ENCODE measurements around the gene SYT1. TPM values are rescaled to one million over a fixed set of nuclear protein-coding genes. Genes with fewer than 3 reads are reported as not detected.

The SYT1 gene
- total RNA-seq, 2 experiments from 2014 or later = not detected

DNA sequence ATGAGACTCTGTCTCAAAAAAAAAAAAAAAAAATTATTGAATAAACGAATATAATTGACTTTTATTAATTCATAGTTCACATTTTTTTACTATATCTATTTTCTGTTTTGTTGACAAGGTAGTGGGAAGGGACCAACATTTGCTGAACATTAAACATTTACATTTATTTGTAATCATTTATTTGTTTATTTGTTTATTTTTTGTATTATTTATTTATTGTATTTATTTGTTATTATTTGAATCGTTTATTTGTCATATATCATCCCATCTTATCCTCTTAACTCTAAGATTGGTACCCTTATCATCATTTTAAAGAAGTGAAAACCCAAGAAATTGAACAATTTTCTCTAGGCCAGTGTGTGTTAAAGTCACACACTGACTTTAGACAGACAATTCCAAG lies 101.5 kb downstream of the SYT1 start:
- DNase-seq (no peak), ATAC-seq (no peak)
- CTCF ChIA-PET = no interaction called here
- H3K27me3 Mint-ChIP-seq = no peaks in the 10 kb centered on the region
- peaks cover 14% of the 10 kb centered on the region for H3K9me3 Mint-ChIP-seq (ENCODE audit: low read depth)
- no peak overlapping the region for H3K27ac Mint-ChIP-seq
- no peaks in the 10 kb centered on the region for H3K36me3 Mint-ChIP-seq
- H3K4me1 Mint-ChIP-seq = no peaks in the 10 kb centered on the region
- H3K4me3 Mint-ChIP-seq = no peak overlapping the region

DNA sequence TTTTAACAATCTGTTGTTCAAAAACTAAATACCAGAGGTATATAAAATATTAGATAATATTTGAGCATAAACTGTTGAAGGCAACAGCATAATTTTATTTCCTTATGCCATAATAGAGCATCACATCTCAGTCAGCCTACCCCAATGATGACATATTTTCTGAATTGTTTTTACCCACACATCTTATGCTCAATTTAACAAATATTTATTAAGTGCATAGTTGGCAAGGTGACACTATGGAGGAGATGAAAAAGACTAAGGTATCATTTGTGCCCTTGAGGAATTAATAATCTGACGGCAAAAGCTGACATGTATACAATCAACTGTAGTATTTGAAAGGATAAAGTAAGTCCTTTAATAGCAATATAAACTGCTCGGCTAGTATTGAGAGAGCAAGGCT lies 102.4 kb downstream of the SYT1 start:
- Mint-ChIP-seq H3K36me3 (no peaks in the 10 kb centered on the region), H3K9me3 (ENCODE audit: low read depth) (peaks cover 10% of the 10 kb centered on the region), H3K4me1 (no peaks in the 10 kb centered on the region), H3K27me3 (no peaks in the 10 kb centered on the region), H3K4me3 (no peak overlapping the region), H3K27ac (no peak overlapping the region)
- CTCF ChIA-PET = no interaction called here
- ATAC-seq = no peak
- no peak for DNase-seq

DNA sequence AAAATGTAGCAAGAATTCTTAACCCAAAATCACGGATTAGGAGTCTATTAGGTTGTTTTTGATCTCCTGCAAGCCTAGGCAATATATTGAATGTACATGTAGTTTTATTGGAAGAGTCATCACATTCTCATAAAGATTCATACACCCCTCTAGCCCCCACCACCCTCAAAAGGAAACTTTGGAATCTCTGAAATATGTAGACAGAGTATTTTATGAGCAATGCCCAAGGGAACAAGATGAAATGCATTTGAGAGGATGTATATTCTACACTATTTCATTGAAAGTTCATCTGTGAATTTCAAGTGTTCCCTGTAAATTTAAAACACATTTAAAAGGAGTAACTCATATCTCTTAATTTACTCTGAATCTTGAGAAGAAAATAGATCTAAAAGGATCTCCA lies 103.7 kb downstream of the SYT1 start:
- DNase-seq = no peak
- H3K27me3 Mint-ChIP-seq = no peaks in the 10 kb centered on the region
- H3K4me1 Mint-ChIP-seq = no peaks in the 10 kb centered on the region
- CTCF ChIA-PET = no interaction called here
- H3K27ac Mint-ChIP-seq = no peak overlapping the region
- H3K36me3 Mint-ChIP-seq = no peaks in the 10 kb centered on the region
- peaks cover 10% of the 10 kb centered on the region for H3K9me3 Mint-ChIP-seq (ENCODE audit: low read depth)
- no peak overlapping the region for H3K4me3 Mint-ChIP-seq
- ATAC-seq = no peak

DNA sequence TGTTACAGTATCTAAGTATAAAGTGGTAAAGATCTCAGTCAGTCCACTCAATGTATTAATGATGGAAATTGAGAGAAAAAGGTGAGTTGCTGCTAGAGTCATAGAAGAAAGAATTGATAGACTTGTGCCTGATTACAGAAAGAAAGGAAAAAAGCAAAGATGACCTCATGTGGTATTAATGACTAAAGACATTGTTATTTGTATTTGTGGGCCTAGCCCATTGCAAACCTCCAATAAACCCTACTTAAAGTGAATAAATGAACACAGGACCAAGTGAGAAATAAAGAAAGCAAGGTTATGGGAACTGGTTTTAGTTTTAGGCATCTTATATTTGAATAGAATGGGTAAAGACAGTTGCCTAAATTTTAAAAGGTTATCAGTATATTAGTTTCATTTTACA lies 105.5 kb downstream of the SYT1 start:
- DNase-seq (no peak), ATAC-seq (no peak)
- Mint-ChIP-seq H3K4me1 (no peaks in the 10 kb centered on the region), H3K4me3 (no peak overlapping the region), H3K27me3 (no peaks in the 10 kb centered on the region), H3K36me3 (no peaks in the 10 kb centered on the region), H3K27ac (no peak overlapping the region), H3K9me3 (ENCODE audit: low read depth) (peaks cover 13% of the 10 kb centered on the region)
- CTCF ChIA-PET = no interaction called here

DNA sequence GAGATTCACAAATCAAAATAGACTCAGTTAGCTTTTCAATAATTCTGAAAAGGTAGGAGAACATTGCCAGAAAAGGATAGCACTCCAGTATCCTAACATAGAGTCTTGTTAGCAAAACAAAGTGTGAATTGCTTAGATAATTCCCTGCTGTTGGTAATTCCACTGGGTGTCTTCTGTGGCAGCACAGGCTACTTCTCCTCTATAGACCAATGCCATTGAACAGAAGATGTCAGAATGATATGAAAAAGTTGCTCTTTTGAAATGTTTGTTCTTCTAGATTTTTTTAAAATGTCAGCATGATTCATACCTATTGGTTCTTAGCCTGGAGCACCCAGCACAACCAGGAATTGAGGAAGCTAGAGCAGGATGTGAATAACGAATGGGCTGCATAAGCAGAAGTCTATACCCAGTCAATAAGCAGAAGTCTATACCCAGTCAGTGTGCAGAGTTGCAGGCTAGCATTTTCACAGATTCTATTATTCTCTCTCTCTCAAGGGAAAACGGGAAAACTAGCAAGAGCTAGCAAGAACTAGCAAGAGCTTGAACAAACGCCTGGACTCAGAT lies 112.8 kb downstream of the SYT1 start:
- Mint-ChIP-seq H3K9me3 (ENCODE audit: low read depth) (peaks cover 5% of the 10 kb centered on the region), H3K4me1 (no peaks in the 10 kb centered on the region), H3K27ac (no peak overlapping the region), H3K4me3 (no peak overlapping the region), H3K36me3 (no peaks in the 10 kb centered on the region), H3K27me3 (no peaks in the 10 kb centered on the region)
- DNase-seq (no peak), ATAC-seq (no peak)
- CTCF ChIA-PET = no interaction called here

DNA sequence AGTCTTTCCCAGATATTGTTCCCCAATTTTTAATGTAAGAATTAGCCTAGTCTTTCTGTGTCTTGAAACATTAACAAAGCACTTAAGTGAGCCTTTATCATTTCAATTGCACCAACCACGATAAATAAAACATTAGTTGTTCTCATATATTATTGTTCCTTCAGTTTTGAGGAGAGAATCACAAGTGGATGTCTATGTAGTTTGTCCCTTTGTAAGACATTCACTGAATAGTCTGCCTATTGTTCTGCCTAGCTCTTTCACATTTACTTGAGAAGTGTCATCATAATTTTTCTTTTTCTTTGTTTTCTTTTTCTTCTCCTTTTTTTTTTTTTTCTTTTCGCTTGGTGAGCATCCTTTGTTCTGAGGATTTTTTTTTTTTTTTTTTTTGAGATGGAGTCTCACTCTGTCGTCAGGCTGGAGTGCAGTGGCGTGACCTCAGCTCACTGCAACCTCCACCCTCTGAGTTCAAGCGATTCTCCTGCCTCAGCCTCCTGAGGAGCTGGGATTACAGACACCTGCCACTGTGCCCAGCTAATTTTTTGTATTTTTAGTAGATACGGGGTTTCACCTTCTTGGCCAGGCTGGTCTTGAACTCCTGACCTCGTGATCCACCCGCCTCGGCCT lies 129.7 kb downstream of the SYT1 start:
- H3K4me1 Mint-ChIP-seq = no peaks in the 10 kb centered on the region
- no peak for ATAC-seq
- H3K27ac Mint-ChIP-seq = no peak overlapping the region
- H3K4me3 Mint-ChIP-seq = no peak overlapping the region
- no peaks in the 10 kb centered on the region for H3K9me3 Mint-ChIP-seq (ENCODE audit: low read depth)
- DNase-seq = no peak
- H3K36me3 Mint-ChIP-seq = no peaks in the 10 kb centered on the region
- H3K27me3 Mint-ChIP-seq = no peaks in the 10 kb centered on the region
- CTCF ChIA-PET = no interaction called here

DNA sequence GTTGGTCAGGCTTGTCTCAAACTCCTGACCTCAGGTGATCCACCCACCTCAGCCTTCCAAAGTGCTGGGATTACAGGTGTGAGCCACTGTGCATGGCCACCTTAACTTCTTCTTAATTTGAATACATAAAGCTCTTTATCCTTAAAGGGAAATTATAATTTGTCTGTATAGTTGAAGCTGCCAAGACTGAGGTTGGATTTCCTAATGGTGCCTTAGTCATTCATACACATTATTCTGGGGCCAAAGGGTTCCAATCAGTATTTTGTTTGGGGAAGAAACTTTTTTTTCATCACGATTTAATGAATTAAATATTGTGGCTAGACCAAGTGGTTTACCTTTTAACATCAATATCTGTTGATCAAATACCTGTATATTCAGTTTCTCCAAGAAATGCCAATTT lies 135.9 kb downstream of the SYT1 start:
- no peak for ATAC-seq
- Mint-ChIP-seq H3K27ac (no peak overlapping the region), H3K4me3 (no peak overlapping the region), H3K4me1 (no peaks in the 10 kb centered on the region), H3K27me3 (no peaks in the 10 kb centered on the region), H3K9me3 (ENCODE audit: low read depth) (peaks cover 2% of the 10 kb centered on the region), H3K36me3 (no peaks in the 10 kb centered on the region)
- CTCF ChIA-PET = no interaction called here
- no peak for DNase-seq

DNA sequence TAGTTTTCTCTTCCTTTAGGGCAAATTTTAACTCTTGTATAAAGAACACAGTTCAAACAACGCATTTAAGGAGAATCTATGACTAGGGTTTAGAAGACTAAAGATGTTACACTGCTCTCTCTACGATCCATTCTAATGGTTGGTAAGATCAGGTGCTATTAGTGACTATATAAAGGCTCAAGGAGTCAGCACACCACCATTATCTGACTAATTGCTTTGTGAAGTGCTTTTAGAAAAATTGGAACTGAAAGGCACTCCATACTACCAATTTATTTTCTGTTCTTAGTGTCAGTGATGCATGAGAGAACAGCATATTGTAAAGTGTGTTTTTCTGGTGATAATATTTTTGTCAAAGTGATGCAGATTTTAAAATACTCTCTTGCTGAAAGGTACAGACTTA lies 136.8 kb downstream of the SYT1 start:
- Mint-ChIP-seq H3K4me3 (no peak overlapping the region), H3K4me1 (no peaks in the 10 kb centered on the region), H3K9me3 (ENCODE audit: low read depth) (peaks cover 2% of the 10 kb centered on the region), H3K36me3 (no peaks in the 10 kb centered on the region), H3K27ac (no peak overlapping the region), H3K27me3 (no peaks in the 10 kb centered on the region)
- ATAC-seq (no peak), DNase-seq (no peak)
- CTCF ChIA-PET = no interaction called here

DNA sequence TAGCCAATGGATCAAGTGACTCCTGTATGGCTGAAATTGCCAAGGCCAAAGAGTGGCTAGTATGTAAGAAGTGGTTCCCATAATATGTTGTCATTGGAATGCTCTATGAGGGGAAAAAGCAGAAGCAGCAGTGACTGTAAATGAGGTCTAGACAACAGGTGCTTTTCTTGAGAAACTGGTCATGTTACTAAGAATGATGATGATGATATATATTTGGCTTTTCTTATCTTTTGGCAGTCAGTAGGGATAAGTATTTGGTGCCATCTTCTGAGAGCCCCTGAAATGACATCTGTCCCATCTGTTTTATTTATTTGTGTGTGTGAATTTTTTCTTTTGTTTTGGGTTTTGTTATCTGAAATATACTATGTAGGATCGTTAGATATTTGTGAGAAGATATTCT lies 141.7 kb downstream of the SYT1 start:
- Mint-ChIP-seq H3K4me3 (no peak overlapping the region), H3K27ac (no peak overlapping the region), H3K36me3 (no peaks in the 10 kb centered on the region), H3K27me3 (no peaks in the 10 kb centered on the region), H3K4me1 (no peaks in the 10 kb centered on the region), H3K9me3 (ENCODE audit: low read depth) (peaks cover 10% of the 10 kb centered on the region)
- CTCF ChIA-PET = no interaction called here
- ATAC-seq (no peak), DNase-seq (no peak)

DNA sequence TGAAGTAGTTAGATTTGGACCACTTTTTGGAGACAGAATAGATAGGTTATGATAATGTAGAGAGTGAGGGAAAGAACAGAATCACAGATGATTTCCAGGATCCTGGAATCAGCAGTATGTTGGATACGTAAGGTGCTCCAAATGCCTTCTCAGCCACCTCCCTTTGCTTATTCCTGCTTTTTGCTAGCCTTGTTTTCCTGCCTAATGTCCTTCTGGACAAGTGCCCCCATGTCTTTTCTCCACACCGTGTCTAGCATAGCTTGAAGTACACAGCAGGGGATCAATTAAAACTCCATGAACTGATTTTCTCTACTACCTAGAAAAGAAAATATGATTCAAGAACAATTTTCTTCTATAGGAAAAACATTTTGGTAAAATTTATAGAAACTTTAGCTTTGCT lies 144.0 kb downstream of the SYT1 start:
- CTCF ChIA-PET = no interaction called here
- Mint-ChIP-seq H3K4me1 (no peaks in the 10 kb centered on the region), H3K27ac (no peak overlapping the region), H3K9me3 (ENCODE audit: low read depth) (peaks cover 15% of the 10 kb centered on the region), H3K36me3 (no peaks in the 10 kb centered on the region), H3K27me3 (no peaks in the 10 kb centered on the region), H3K4me3 (no peak overlapping the region)
- DNase-seq = no peak
- no peak for ATAC-seq

DNA sequence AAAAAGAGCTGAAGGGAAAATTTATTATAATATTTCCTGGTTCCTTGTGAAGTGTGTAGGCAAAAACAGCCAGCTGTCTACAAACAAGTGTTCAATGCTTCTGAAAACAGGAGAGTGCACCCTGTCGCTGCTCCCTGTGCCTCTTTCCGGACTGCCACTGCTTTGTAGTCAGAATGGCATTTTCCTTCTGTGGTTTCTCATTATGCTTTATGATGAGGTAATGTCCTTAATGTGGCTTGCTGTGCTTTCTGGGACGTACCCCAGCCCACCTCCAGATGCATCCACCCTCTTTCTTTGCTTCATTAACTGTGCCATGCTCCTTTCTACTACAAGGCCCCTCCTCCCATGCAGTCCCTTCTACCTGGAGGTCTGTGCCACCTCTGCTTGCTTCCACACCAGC lies 148.1 kb downstream of the SYT1 start:
- Mint-ChIP-seq H3K4me3 (no peak overlapping the region), H3K9me3 (ENCODE audit: low read depth) (peaks cover 15% of the 10 kb centered on the region), H3K36me3 (no peaks in the 10 kb centered on the region), H3K4me1 (no peaks in the 10 kb centered on the region), H3K27me3 (no peaks in the 10 kb centered on the region), H3K27ac (no peak overlapping the region)
- no peak for DNase-seq
- ATAC-seq = no peak
- CTCF ChIA-PET = no interaction called here

DNA sequence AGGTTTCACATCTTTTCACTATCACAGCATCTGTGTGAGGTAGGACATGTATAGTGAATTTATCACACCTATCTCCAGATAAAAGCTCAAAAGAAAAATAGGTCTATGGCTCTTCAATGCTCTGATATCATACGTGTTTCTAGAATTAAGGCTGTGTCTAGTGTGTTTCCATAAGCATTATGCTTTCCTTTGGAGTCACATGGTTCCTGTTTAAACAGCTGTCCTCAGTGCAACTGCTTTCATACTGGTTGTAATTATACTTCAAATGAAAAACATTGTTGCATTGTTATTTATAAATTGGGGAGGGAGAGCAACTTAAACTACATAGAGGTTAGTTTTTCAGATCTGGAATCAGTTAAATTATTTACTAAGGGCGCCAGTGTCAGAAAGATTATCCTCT lies 151.6 kb downstream of the SYT1 start:
- H3K4me1 Mint-ChIP-seq = no peaks in the 10 kb centered on the region
- DNase-seq (no peak), ATAC-seq (no peak)
- H3K27ac Mint-ChIP-seq = no peak overlapping the region
- no peaks in the 10 kb centered on the region for H3K36me3 Mint-ChIP-seq
- CTCF ChIA-PET = no interaction called here
- H3K27me3 Mint-ChIP-seq = no peaks in the 10 kb centered on the region
- H3K4me3 Mint-ChIP-seq = no peak overlapping the region
- H3K9me3 Mint-ChIP-seq (ENCODE audit: low read depth) = peaks cover 10% of the 10 kb centered on the region

DNA sequence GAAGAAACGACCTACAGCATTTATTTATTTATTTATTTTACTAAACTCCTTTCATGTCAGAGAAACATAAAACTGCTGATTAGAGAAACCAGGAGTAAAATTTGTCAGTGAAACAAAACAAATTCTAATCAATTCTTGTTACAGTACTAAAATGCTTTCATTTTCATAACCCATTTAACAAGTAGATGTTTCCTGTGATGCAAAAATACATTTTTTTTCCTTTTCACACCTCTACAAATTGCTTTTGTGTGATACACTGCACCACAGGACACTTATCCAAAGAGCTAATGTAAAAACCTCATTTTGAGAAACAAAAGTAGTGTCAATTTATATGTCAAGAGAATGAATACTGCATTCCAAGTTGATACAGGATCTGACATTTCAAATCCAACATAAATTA lies 155.1 kb downstream of the SYT1 start:
- DNase-seq = no peak

DNA sequence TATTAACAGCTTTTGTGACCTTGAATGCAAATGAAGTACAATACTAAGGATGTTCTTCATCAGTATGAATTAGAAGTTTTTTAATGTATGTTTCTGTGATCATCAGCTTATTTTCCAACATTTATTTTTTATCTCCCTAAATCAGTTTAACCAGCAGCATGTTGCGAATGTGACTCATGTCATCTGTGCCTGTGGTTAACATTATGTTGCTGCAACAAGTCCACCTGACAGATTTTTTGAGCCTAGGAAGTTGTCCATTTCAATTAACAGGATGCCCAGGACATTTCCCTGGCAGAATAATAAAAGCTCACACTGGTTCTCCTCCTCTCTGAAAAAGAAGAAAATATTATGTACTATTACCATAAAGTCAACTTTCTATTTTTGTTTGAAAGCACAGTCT lies 155.5 kb downstream of the SYT1 start:
- peaks cover 8% of the 10 kb centered on the region for H3K9me3 Mint-ChIP-seq (ENCODE audit: low read depth)
- no peaks in the 10 kb centered on the region for H3K27me3 Mint-ChIP-seq

More for the DNA sequence above, 155.1 kb downstream of the SYT1 start:
- no peak overlapping the region for H3K27ac Mint-ChIP-seq
- CTCF ChIA-PET = no interaction called here
- no peak overlapping the region for H3K4me3 Mint-ChIP-seq
- H3K27me3 Mint-ChIP-seq = no peaks in the 10 kb centered on the region
- peaks cover 8% of the 10 kb centered on the region for H3K9me3 Mint-ChIP-seq (ENCODE audit: low read depth)
- no peaks in the 10 kb centered on the region for H3K36me3 Mint-ChIP-seq
- no peak for ATAC-seq
- H3K4me1 Mint-ChIP-seq = no peaks in the 10 kb centered on the region

DNA sequence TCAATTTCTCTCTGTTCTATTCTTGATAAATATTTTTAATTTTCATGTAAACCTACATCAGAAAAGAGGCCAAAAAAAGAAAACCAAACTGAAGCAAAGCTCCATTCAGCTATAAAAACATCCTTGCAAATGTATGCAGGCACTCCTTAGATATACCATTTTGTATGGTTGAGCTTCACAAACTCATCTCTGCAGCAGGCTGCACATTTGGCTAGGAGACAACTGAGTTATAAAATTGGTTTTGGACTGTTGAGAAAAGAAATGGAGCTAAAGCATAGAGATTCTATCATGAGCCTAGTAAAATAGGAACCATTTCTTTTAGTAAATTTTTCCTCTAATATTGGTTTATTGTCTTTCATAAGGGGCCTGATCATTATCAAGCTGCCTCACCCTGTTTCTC lies 156.4 kb downstream of the SYT1 start:
- no peak for ATAC-seq
- CTCF ChIA-PET = no interaction called here
- Mint-ChIP-seq H3K27me3 (no peaks in the 10 kb centered on the region), H3K27ac (no peak overlapping the region), H3K36me3 (no peaks in the 10 kb centered on the region), H3K9me3 (ENCODE audit: low read depth) (peaks cover 8% of the 10 kb centered on the region), H3K4me3 (no peak overlapping the region), H3K4me1 (no peaks in the 10 kb centered on the region)
- DNase-seq = no peak

More for the DNA sequence above, 155.5 kb downstream of the SYT1 start:
- Mint-ChIP-seq H3K4me3 (no peak overlapping the region), H3K36me3 (no peaks in the 10 kb centered on the region), H3K4me1 (no peaks in the 10 kb centered on the region), H3K27ac (no peak overlapping the region)
- ATAC-seq = no peak
- no peak for DNase-seq
- CTCF ChIA-PET = no interaction called here
